Mesenteric fat pad (tissue), 1 donor: ENCODE data around the gene ZFTA. TPM values are rescaled to one million over a fixed set of nuclear protein-coding genes. Genes with fewer than 3 reads are reported as not detected.
"Not testable (repeated sequence)": the region's sequence is repeated elsewhere in the genome, so short reads cannot be mapped to it uniquely, and the experiment has no call there.

Source experiments
- DNase-seq: peaks from one replicate; pipeline ENCODE4 v3.0.0-alpha.2; 2020; ENCODE audit warnings: low spot score
- total RNA-seq: library from RNA; stranded (reverse); fragmentation: NEBNext Ultra II Directional; extraction: Animal tissue kit (Norgen Biotek cat#: 25700); gene quantifications from one replicate; pipeline ENCODE4 v1.2.1, GENCODE V29; 2021
- donor health status: DM: yes; HTN: yes; CAD: no.

Gene ZFTA
- total RNA-seq, 1 donor from 2014 or later, result 15.3 TPM

GRCh38 chr11:63779039-63779438 lies 10.5 kb upstream of the ZFTA start:
- DNase-seq, result no peak

DNA sequence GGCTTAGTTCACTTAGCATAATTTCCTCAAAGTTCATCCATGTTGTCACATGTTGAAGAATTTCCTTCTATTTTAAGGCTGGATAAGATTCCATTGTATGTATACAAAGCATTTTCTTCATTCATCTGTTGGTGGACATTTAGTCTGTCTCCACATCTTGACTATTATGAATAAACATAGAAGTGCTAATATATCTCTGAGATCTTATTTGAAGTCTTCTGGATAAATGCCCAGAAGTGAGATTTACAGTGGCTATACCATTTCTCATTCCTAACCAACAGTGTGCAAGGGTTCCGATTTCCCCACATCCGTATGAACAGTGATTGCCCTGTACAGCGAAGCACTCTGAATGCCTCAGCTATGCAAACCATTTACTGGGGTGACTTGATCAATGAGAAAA lies 6.6 kb upstream of the ZFTA start:
- no peak for DNase-seq

DNA sequence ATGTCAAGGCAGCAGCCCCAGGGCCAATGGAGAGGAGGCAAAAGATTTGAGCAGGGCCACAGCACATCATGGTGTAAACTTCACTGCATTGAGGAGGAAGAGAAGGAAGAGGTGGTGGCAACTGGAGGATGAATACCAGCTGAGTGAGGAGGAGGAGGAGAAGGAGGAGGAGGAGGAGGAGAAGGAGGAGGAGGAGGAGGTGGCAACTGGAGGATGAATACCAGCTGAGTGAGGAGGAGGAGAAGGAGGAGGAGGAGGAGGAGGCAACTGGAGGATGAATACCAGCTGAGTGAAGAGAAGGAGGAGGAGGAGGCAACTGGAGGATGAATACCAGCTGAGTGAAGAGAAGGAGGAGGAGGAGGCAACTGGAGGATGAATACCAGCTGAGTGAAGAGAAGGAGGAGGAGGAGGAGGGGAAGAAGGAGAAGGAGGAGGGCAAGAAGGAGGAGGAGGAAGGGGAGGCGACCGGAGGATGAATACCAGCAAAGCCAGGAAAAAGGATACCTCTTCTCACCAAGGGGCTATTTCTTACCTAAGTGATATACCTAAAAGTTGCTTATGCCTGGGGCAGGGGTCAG lies 3.3 kb upstream of the ZFTA start:
- not testable (repeated sequence) for DNase-seq

GRCh38 chr11:63770763-63771162 lies 2.2 kb upstream of the ZFTA start:
- peak; percentile 41 for DNase-seq

DNA sequence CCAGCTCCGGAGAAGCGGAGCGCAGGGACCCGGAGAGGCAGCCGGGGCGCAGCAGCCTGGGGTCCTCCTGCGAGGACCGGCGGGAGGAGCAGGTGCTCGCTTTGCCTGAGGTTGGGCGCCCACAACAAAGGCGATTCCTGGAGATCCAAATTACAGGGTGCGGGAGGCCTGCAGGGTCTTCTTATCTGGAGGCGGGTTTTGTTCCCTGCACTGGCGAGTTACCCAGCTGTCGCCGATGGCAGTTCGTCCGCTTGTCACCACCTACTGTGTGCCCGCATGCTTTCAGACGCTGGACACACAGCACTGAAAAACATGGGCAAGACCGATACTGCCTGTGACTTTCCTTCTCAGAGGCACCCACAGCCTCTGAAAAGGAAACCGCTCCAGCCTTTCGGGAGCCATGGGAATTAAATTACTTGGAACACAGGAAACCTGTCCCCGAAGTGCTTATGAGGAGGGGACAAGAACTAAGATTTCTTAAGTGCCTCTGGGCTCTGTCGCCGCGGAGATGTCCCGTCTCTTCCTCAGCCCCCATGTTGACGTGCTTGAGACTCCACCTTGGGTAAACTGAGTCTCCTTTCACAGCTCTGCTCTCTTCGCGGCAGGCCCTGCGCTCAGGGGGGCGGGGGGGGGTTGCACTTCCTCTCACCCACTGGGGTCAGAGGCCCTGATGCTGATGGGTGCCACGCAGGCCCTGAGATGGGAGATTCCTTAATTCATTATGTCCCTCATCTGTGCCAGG lies 1.3 kb upstream of the ZFTA start:
- DNase-seq, result peak; percentile 53

GRCh38 chr11:63769042-63769713 lies 603 bp upstream of the ZFTA start:
- DNase-seq, result peak; percentile 91

- no peak for DNase-seq
These were observed 874 bp downstream of the ZFTA start for GRCh38 chr11:63767565-63768236.

- peak; percentile 77 for DNase-seq
These were observed 1.4 kb downstream of the ZFTA start for GRCh38 chr11:63767267-63767564.

DNA sequence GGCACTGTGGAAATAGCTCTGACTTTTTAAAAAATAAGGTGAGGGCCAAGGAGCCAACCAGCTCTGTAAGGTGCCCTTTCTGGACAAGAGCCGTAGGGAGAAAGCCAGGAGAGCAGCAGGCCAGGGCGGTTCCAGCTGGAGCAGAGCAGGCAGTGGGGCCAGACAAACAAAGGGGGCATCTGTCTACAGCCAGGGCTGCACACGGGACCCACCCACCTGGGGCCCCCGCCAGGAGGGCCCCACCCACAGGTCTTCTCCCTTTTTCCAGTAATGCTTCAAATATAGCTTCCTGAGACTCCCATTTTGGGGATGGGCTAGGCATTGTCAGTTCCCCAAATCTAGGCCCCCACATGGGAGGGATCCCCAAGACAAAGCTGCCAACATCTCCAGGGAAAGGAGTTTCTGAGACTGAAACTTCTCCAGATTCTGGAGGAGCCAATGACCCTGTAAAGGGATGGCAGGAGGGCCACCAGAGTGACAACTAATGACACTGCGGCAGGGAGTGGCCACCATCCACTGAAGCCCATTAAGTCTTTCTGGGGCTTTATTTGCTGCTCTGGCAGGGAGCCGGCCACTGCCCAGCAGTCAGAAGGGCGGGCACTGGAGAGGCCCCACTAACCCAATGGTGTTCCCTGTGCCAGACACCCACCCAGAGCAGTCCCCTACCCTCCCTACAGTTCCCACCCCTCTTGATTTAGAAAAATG lies 1.9 kb downstream of the ZFTA start:
- peak; percentile 83 for DNase-seq

GRCh38 chr11:63765688-63766241 lies 2.8 kb downstream of the ZFTA start:
- peak; percentile 82 for DNase-seq

- peak; percentile 89 for DNase-seq
These were observed 3.6 kb downstream of the ZFTA start for GRCh38 chr11:63764679-63765647.

- DNase-seq, result no peak
These were observed 4.3 kb downstream of the ZFTA start for GRCh38 chr11:63764340-63764678.

GRCh38 chr11:63763496-63764339 lies 4.9 kb downstream of the ZFTA start:
- DNase-seq, result peak; percentile 87

- DNase-seq, result no peak
These were observed 5.7 kb downstream of the ZFTA start for GRCh38 chr11:63762654-63763495.

DNA sequence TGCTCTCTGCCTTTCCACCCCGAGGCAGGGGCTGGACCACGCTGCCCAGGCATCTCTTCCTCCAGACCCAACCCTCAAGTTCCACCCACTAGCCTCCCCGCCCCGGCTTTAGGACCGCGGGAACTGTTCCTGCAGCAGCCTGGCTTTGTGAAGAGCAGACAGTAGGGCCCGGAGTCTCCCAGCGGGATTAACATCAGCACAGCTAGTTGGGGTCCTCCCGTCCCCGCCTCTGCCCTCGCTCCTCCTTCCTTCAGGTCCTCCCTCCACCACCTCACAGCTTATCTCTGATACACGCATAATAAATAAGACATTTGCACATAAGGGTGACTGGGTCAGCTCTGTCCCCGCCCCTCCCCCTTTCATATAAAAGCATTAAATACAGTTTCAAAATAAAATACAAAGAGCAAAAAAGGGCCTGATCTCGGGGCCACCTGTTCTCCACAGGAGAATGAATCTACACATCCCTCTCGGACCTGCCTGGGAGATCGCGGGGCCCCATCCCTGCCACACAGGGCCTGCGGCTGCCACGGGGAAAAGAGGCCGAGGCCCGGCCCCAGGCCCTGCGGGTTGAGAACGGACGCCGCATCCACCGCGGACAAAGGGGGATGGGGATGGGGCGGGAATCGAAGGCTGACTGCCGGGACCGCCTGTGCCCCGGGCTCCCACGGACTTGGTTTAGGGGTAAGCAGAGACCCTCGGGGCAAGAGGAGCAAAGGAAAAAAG lies 6.5 kb downstream of the ZFTA start:
- DNase-seq, result no peak

DNA sequence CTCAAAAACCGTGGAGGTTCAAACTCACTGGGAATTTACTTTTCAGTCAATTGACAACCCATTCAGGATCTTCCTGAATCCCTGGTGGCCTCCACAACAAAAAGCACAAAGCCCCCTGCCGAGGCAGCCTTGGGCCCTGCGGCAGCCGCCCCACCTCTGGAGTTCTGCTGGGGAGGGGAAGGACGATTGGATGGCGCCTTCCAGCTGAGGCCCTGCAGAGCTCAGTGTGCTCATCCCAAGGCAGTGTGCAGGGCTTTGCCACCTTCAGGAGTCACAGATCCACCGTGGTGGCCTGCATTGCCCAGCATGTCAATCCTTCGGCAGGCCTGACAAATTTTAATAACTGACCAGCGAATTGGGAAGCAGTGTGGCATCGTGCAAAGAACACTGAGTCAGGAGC lies 7.4 kb downstream of the ZFTA start:
- peak; percentile 62 for DNase-seq

DNA sequence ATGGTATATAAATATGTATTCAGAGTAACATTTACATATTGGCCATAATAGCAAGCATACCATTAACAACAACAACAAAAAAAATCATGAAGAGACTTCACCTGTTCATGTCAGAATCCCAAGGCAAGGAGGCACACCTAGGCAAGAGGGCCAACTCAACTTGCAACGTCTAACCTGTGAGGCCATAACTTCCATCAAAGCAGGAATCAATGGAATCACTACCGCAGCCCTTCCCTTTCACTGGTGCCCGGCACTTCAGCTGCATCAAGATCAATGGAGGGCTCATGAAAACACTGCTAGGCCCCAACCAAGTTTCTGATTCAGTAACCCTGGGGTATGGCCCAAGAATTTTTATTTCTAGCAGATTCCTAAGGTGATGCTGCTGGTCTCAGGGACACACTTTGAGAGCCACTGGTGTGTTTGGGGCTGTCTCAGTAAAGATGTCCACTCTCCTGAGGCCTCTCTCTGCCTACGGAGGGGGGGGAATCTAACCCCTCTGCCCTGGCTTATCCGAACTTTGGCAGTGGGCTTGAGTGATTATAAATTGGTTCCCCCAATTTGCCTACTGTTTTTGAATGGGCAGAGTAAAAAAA lies 8.0 kb downstream of the ZFTA start:
- DNase-seq, result no peak
